ENCODE results near the gene SLC44A4. TPM values are rescaled to one million over a fixed set of nuclear protein-coding genes. Genes with fewer than 3 reads are reported as not detected.
A peak's percentile ranks its signal among the peaks of the same experiment; 100 is the strongest.

The SLC44A4 gene
- total and polyA plus RNA-seq, 8 donors: 35.4 to 201 (median 121) TPM

DNA sequence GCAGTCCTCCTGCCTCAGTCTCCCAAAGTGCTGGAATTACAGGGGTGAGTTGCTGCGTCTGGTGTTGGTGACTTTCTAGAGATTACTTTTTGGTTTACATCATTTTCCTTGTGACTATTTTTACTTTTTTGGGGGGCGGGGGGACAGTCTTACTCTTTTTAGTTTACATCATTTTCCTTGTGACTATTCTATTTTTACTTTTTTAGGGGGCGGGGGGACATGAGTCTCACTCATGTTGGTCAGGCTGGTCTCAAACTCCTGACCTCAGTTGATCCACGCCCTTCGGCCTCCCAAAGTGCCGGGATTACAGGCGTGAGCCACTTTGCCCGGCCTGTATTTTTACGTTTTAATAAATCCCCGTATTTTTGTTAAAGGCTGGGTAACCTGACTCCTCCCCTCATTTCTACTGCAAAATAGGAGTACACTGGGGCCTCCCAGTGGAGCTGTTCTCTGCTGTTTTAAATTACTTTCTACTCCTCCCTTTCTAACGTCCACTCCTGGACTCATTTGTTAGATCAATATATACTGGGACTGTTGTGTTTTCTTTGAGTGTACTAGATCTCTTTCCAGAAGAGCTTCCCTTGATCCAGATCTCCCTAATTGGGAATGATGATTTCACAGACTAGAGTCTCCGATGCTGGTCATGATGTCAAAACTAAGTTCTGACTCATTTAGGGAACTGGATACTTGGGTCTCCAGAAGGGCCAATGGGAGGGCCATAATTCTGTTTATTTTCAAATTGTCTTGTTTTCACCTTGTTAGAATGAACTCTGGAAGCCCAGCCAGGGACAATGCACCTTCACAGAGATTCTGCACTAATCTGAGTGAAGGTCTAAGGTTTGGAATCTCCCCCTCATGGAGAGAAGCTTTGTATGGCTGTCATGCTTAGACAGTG is 42.1 kb downstream of the SLC44A4 start:
- Histone ChIP-seq H3K4me1 (peaks cover 35 to 65% (median 61%) of the 10 kb centered on the region in 4 donors), H3K27ac (peak overlapping the region; percentile 50 to 97 (median 96)), H3K36me3 (peaks cover 35 to 54% (median 52%) of the 10 kb centered on the region in 4 donors), H3K4me3 (peak overlapping the region; percentile 81 to 96 (median 88)), H3K27me3 (no peaks in the 10 kb centered on the region), H3K9me3 (no peaks in the 10 kb centered on the region)
- TF ChIP-seq POLR2AphosphoS5 (IDR thresholded peaks at IDR 0.05) (no peak), CTCF (IDR thresholded peaks at IDR 0.05) (no peak), POLR2A (IDR thresholded peaks at IDR 0.05) (no peak), EP300 (IDR thresholded peaks at IDR 0.05) (no peak)
- DNase-seq: peak in 1 of 2 donors; percentile 40
- WGBS, 5 donors: 7 to 21% (median 15%) methylated on average over 12 of the region's 12 CpGs
- intact Hi-C loops (cut with DNase I; ENCODE audit: low total_unique reads): no loop called here

DNA sequence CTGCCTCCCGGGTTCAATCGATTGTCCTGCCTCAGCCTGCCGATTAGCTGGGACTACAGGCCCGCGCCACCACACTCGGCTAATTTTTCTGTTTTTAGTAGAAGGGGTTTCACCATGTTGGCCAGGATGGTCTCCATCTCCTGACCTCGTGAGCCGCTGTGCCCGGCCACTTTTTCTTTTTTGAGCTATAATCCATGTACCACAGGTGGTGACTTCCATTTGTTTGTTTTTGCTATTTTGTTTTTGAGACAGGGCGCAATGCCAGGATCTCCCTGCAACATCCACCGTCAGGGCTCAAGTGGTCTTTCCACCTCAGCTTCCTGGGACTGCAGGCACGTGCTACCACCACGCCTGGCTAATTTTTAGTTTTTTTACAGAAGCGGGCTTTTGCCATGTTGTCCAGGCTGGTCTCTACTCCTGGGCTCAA is 42.7 kb downstream of the SLC44A4 start:
- H3K27ac ChIP-seq: peak overlapping the region; percentile 44 to 97 (median 96)

DNA sequence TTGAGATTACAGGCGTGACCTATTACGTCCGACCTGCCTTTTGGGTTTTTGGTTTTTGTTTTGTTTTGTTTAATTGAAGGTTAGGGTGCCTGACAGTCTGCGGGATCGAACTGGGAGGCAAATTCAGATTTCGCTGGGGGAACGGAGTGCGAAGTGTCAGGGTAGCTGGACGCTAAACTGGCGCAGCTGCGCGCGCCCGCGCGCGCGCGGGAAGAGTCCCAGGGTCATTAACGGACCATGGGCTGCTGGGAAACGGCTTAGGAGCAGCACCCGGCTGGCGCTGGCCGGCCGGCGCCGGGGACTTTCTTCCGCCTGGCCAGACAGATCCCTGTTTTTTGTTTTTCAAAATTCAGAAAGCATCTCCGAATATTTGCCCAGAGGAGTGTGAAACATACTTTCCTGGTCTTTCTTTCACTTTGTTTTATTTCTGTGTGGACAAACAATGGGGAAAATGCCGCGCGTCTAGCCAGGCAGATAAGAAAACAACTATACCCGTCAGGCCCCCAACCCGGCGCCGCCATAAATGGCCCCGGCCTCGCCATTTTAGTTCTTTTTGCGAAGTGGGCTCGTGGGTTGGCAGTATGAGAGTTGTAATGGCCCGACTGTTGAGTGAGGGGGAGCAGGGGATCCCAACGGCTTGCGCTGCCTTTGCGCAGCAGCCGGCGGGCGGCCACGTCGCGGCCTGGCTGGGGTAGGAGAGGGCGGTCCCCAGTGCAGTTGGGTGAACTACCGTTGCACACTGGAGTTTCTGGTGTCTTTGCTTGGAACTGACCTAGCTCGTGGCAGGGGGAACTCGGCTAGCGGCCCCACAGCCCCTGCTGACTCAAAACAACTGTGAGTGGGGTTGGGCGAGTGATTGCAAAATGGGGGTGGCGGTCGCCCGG is 44.2 kb downstream of the SLC44A4 start:
- H3K27ac ChIP-seq: peak overlapping the region; percentile 94 to 97 (median 96)
- 0 to 1% (median 1%) methylated on average over 39 to 59 of the region's 59 CpGs for WGBS, 5 donors
- peaks cover 25 to 33% (median 31%) of the 10 kb centered on the region in 4 donors for H3K36me3 ChIP-seq
- TF ChIP-seq POLR2A (IDR thresholded peaks at IDR 0.05) (peak in 1 of 4 donors; percentile 31), CTCF (IDR thresholded peaks at IDR 0.05) (no peak), POLR2AphosphoS5 (IDR thresholded peaks at IDR 0.05) (peak in 2 of 3 donors; percentile 53 to 84), EP300 (IDR thresholded peaks at IDR 0.05) (no peak)
- peaks cover 46 to 79% (median 71%) of the 10 kb centered on the region in 4 donors for H3K4me1 ChIP-seq
- intact Hi-C loops (cut with DNase I; ENCODE audit: low total_unique reads): no loop called here
- peak overlapping the region; percentile 81 to 96 (median 88) for H3K4me3 ChIP-seq
- no peaks in the 10 kb centered on the region for H3K9me3 ChIP-seq
- H3K27me3 ChIP-seq: no peaks in the 10 kb centered on the region
- DNase-seq: peak; percentile 87 to 96

More for the DNA sequence above, 42.7 kb downstream of the SLC44A4 start:
- WGBS, 5 donors: 4 to 18% (median 7%) methylated on average over 14 of the region's 14 CpGs
- Histone ChIP-seq H3K36me3 (peaks cover 35 to 48% (median 45%) of the 10 kb centered on the region in 4 donors), H3K4me3 (peak overlapping the region; percentile 81 to 96 (median 88)), H3K4me1 (peaks cover 41 to 72% (median 67%) of the 10 kb centered on the region in 4 donors), H3K9me3 (no peaks in the 10 kb centered on the region), H3K27me3 (no peaks in the 10 kb centered on the region)
- peak in 1 of 2 donors; percentile 39 for DNase-seq
- TF ChIP-seq POLR2A (IDR thresholded peaks at IDR 0.05): no peak
- intact Hi-C loops (cut with DNase I; ENCODE audit: low total_unique reads): no loop called here

- Histone ChIP-seq H3K36me3 (peaks cover 0 to 3% (median under 1%) of the 10 kb centered on the region in 4 donors), H3K4me1 (peaks cover 29 to 53% (median 47%) of the 10 kb centered on the region in 4 donors), H3K27me3 (no peaks in the 10 kb centered on the region), H3K9me3 (no peaks in the 10 kb centered on the region), H3K27ac (peak overlapping the region; percentile 8 to 97 (median 96)), H3K4me3 (peak overlapping the region; percentile 59 to 76 (median 66))
- WGBS, 5 donors: 68 to 76% (median 71%) methylated on average over 15 of the region's 15 CpGs
- intact Hi-C loops (cut with DNase I; ENCODE audit: low total_unique reads): no loop called here
- no peak for DNase-seq
- TF ChIP-seq POLR2A (IDR thresholded peaks at IDR 0.05): no peak
- peak in 1 of 3 donors; percentile 11 for TF ChIP-seq POLR2AphosphoS5 (IDR thresholded peaks at IDR 0.05)
- no peak for TF ChIP-seq EP300 (IDR thresholded peaks at IDR 0.05)
- no peak for TF ChIP-seq CTCF (IDR thresholded peaks at IDR 0.05)
Measured at GRCh38 chr6:31831350-31832215, 47.2 kb downstream of the SLC44A4 start.
